HepG2 (cell line): Measurements from ENCODE around the gene NISCH. TPM values are rescaled to one million over a fixed set of nuclear protein-coding genes. Genes with fewer than 3 reads are reported as not detected.

Source experiments
- ATAC-seq: fragments of 200-7000 bp; cut with Tn5 transposase; 3 replicates; pipeline ENCODE4 v1.9.1; 2020; ENCODE audit warnings: mild to moderate bottlenecking, moderate library complexity
- BruUV-seq: library from RNA; stranded (reverse); fragments of 400-500 nt; replicated peaks from 2 replicates; lab custom pipeline; 2021; lab: Mats Ljungman, UMichigan
- CTCF ChIA-PET: fragments of 300-600 bp; formaldehyde crosslinking; extraction: SDS; loops from one replicate; lab custom pipeline; 2021; ENCODE audit warnings: low total read pairs, inconsistent platforms, low intra/inter-chr PET ratio; lab: Yijun Ruan, JAX
- POLR2A ChIA-PET: fragments of 350-600 bp; sonication (Branson Sonifier 250); formaldehyde crosslinking; loops from one replicate; lab custom pipeline; 2020; ENCODE audit warnings: antibody characterized with exemption, inconsistent platforms; lab: Yijun Ruan, JAX
- DNase-seq: peaks from one replicate; pipeline ENCODE4 v3.0.0-alpha.2; 2015; ENCODE audit warnings: low spot score
- FAIRE-seq: peaks from 3 replicates; lab custom pipeline; 2011; peaks lifted over from hg19 to GRCh38; lab: Jason Lieb, UNC
- H2AFZ ChIP-seq: one replicate; pipeline ENCODE4 v1.6.1; 2011; ENCODE audit warnings: low read length, inconsistent platforms
- H3K27ac ChIP-seq: fragments of 300-600 bp; 3 replicates; pipeline ENCODE4 v1.8.0; 2011; ENCODE audit warnings: mixed run types, mild to moderate bottlenecking, mixed read lengths, low read length, inconsistent platforms; ENCODE audit not compliant: insufficient read depth; ENCODE audit errors: extremely low read length
- H3K27me3 ChIP-seq, 2 experiments: fragments of 200-600 bp in 1 of 2; 2 replicates in 1 of 2; 3 replicates in 1 of 2; pipeline versions ENCODE4 v1.6.0 to v1.8.0; 2011; ENCODE audit warnings: low read length in 2 of 2, mild to moderate bottlenecking in 2 of 2, moderate library complexity in 2 of 2, inconsistent platforms in 1 of 2; ENCODE audit not compliant: insufficient read depth in 2 of 2, control insufficient read depth in 1 of 2
- H3K36me3 ChIP-seq, 2 experiments: fragments of 200-600 bp in 1 of 2; replicated peaks in 1 of 2; 2 replicates in 1 of 2; 3 replicates in 1 of 2; pipeline versions ENCODE4 v1.5.1 to v1.8.0; 2011; ENCODE audit warnings: low read length in 2 of 2, inconsistent platforms in 1 of 2; ENCODE audit not compliant: insufficient read depth in 2 of 2, control insufficient read depth in 1 of 2
- H3K4me1 ChIP-seq: 2 replicates; pipeline ENCODE4 v1.5.1; 2012; ENCODE audit warnings: low read length, inconsistent platforms; ENCODE audit not compliant: insufficient read depth
- H3K4me2 ChIP-seq: 2 replicates; pipeline ENCODE4 v1.6.0; 2011; ENCODE audit warnings: low read depth, low read length, inconsistent platforms
- H3K4me3 ChIP-seq, 3 experiments: fragments of 200-600 bp in 1 of 3; sonication (generic), shearing (Covaris generic) in 1 of 3; replicated peaks in 1 of 3; 2 replicates each; pipeline ENCODE4 v1.5.1; 2011 to 2016; ENCODE audit warnings: low read length in 3 of 3, inconsistent platforms in 2 of 3, low read depth in 2 of 3, mild to moderate bottlenecking in 2 of 3, control low read depth in 1 of 3, mixed read lengths in 1 of 3; ENCODE audit not compliant: insufficient read depth in 1 of 3
- H3K79me2 ChIP-seq: one replicate; pipeline ENCODE4 v1.6.1; 2011; ENCODE audit warnings: low read length, inconsistent platforms; ENCODE audit not compliant: insufficient read depth
- H3K9ac ChIP-seq: 2 replicates; pipeline ENCODE4 v1.6.0; 2011; ENCODE audit warnings: mild to moderate bottlenecking, low read depth, low read length, inconsistent platforms; ENCODE audit not compliant: insufficient read depth
- H3K9me3 ChIP-seq: 2 replicates; pipeline ENCODE4 v1.5.1; 2012; ENCODE audit warnings: mild to moderate bottlenecking, low read length
- H4K20me1 ChIP-seq: 2 replicates; pipeline ENCODE4 v1.6.0; 2011; ENCODE audit warnings: inconsistent platforms, mild to moderate bottlenecking, low read length, moderate library complexity; ENCODE audit not compliant: insufficient read depth
- CREB1 ChIP-seq, 2 experiments: fragments of 450-650 bp in 1 of 2; IDR thresholded peaks; 2 replicates each; pipeline ENCODE4 v1.6.1; 2016 to 2017; ENCODE audit warnings: control low read depth in 1 of 2, mild to moderate bottlenecking in 1 of 2, missing compliant biosample characterization in 1 of 2, missing genetic modification characterization in 1 of 2
- CTCF ChIP-seq: sonication (generic); formaldehyde crosslinking; IDR thresholded peaks from 2 replicates; pipeline ENCODE4 v1.5.0; 2020; ENCODE audit warnings: mild to moderate bottlenecking, missing genetic modification reagents, moderate library complexity
- GATAD1 ChIP-seq: IDR thresholded peaks from 2 replicates; pipeline ENCODE4 v1.6.1; 2016; ENCODE audit warnings: missing genetic modification reagents, missing compliant biosample characterization
- KDM2A ChIP-seq: sonication (generic); formaldehyde crosslinking; IDR thresholded peaks from 2 replicates; pipeline ENCODE4 v1.4.0; 2020; ENCODE audit warnings: low read depth, missing genetic modification reagents, borderline replicate concordance
- KLF11 ChIP-seq: IDR thresholded peaks from 2 replicates; pipeline ENCODE4 v1.6.1; 2016; ENCODE audit warnings: missing compliant biosample characterization
- KLF13 ChIP-seq: sonication (generic); formaldehyde crosslinking; IDR thresholded peaks from 2 replicates; pipeline ENCODE4 v1.4.0; 2020; ENCODE audit warnings: mild to moderate bottlenecking, missing genetic modification reagents
- MAFG ChIP-seq: sonication (generic); formaldehyde crosslinking; IDR thresholded peaks from 2 replicates; pipeline ENCODE4 v1.5.1; 2020; ENCODE audit warnings: mild to moderate bottlenecking, missing genetic modification reagents
- NBN ChIP-seq: fragments of 450-650 bp; conservative IDR thresholded peaks from 2 replicates; pipeline ENCODE4 v1.6.1; 2017
- ZNF317 ChIP-seq: sonication (generic); formaldehyde crosslinking; IDR thresholded peaks from 2 replicates; pipeline ENCODE4 v1.5.0; 2020; ENCODE audit warnings: mild to moderate bottlenecking, missing genetic modification reagents
- ZNF720 ChIP-seq: sonication (generic); formaldehyde crosslinking; IDR thresholded peaks from 2 replicates; pipeline ENCODE4 v1.4.0; 2020; ENCODE audit warnings: missing genetic modification reagents
- WGBS: methylation state at CpG from one replicate; pipeline ENCODE4 v1.1.6; 2017; ENCODE audit warnings: low lambda C conversion rate; 5-methylcytosine and 5-hydroxymethylcytosine counted together
- in situ Hi-C: cut with HindIII; loops from 2 replicates; pipeline ENCODE4 v1.10.0; 2017; ENCODE audit warnings: low pct_unique_long_range_greater_than_20kb; ENCODE audit not compliant: extremely low pct_ligation_motif_present
- intact Hi-C: fragments of 100-400 bp; cut with micrococcal nuclease; formaldehyde crosslinking; loops from one replicate; pipeline ENCODE4 v1.10.0; 2022; ENCODE audit not compliant: unreplicated experiment
- polyA plus RNA-seq, 8 experiments: library from polyadenylated mRNA; depleted of rRNA in 3 of 8; stranded (reverse) in 7 of 8; unstranded in 1 of 8; fragments of >200 nt; fragmentation: Illumina TruSeq in 4 of 8; extraction: Trizol in 4 of 8; gene quantifications; 2 replicates each; pipeline versions ENCODE4 v1.2.1 to v1.2.3, GENCODE V29; 2011 to 2016; ENCODE audit warnings: low read depth in 4 of 8, missing spikeins in 1 of 8, mixed read lengths in 1 of 8; ENCODE audit not compliant: insufficient read depth in 1 of 8
- total RNA-seq, 5 experiments: library from RNA; depleted of rRNA; stranded (reverse); fragments of >200 nt; fragmentation: Illumina TruSeq; extraction: Trizol; gene quantifications; 2 replicates each; pipeline ENCODE4 v1.2.3, GENCODE V29; 2016; ENCODE audit warnings: low read depth in 1 of 5
- TF ChIP-seq, protein P1 (sequence below): sonication (generic); formaldehyde crosslinking; IDR thresholded peaks from 2 replicates; pipeline ENCODE4 v1.5.0; 2020; ENCODE audit warnings: mild to moderate bottlenecking, missing genetic modification reagents, borderline replicate concordance
- TF ChIP-seq, protein P2 (sequence below): sonication (generic); formaldehyde crosslinking; IDR thresholded peaks from 2 replicates; pipeline ENCODE4 v1.5.1; 2020; ENCODE audit warnings: missing genetic modification reagents, mild to moderate bottlenecking, borderline replicate concordance

NISCH gene
- total and polyA plus RNA-seq, 2 of the 13 experiments (the other 11 are each of a cell fraction or from before 2014, with no cell fraction given): 27.0 to 47.6 TPM

DNA sequence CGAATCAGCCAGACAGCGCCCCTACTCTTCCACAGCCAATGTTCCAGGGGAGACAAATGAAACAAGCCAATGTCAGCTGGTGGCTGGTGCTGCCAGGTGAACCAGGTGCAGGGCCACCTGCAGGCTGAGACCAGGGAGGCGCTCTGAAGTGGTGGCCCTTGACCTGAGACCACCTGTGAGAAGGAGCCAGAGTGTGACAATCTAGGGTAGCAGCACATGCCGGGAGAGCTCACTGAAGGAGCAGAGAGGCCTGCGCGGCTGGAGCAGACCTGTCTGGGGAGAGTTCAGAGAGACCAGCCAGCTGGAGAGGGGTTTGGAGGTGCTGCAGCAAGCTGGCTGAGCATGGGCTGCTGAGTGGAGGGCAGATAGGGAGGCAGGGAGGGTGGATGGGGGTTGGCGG is 39.0 kb downstream of the NISCH start:
- TF ChIP-seq CTCF (CRISPR knock-in tag) (0 out of 2 replicates have a peak, but pooled peaks have one; percentile 6), CREB1 (IDR thresholded peaks at IDR 0.05) (no peak), CREB1 (CRISPR knock-in tag; IDR thresholded peaks at IDR 0.05) (no peak)
- Histone ChIP-seq H3K4me3 (no peak overlapping the region), H3K79me2 (no peaks in the 10 kb centered on the region), H3K9ac (no peak overlapping the region), H3K36me3 (peaks cover 11 to 20% of the 10 kb centered on the region in 2 experiments), H3K9me3 (no peaks in the 10 kb centered on the region), H3K4me2 (no peak overlapping the region), H2AFZ (no peak overlapping the region), H3K27me3 (peaks cover 7 to 19% of the 10 kb centered on the region in 2 experiments; a peak in 3 of 5 replicates), H3K4me1 (peaks cover 23% of the 10 kb centered on the region), H3K27ac (no peak overlapping the region), H4K20me1 (no peaks in the 10 kb centered on the region; the same call in 1 of the 2 replicates)
- no peak for FAIRE-seq
- in situ Hi-C loops (no loop called here), intact Hi-C loops (no loop called here)
- WGBS: 82% methylated on average over 6 of the region's 7 CpGs
- DNase-seq: no peak
- POLR2A ChIA-PET: no interaction called here
- CTCF ChIA-PET: no interaction called here
- BruUV-seq: no TSS peak
- peak; percentile 1; the same call in 2 of the 3 replicates for ATAC-seq

- BruUV-seq: no TSS peak
- H3K9me3 ChIP-seq: no peaks in the 10 kb centered on the region
- no peak within 1 kb of the TSS for H2AFZ ChIP-seq
- H3K36me3 ChIP-seq: peaks cover 5 to 14% of the 10 kb centered on the region in 2 experiments
- peaks cover 8 to 21% of the 10 kb centered on the region in 2 experiments; a peak in 4 of 5 replicates for H3K27me3 ChIP-seq
- in situ Hi-C loops (no loop called here), intact Hi-C loops (no loop called here)
- ChIA-PET CTCF (no interaction called here), POLR2A (interaction anchor here (0.9 to 1.5 kb wide), 2 partner anchors 37 to 211 kb away, joined by 3 to 5 read pairs; partner anchors contain the start of genes GLT8D1 and SPCS1)
- H3K4me1 ChIP-seq: peaks cover 23% of the 10 kb centered on the region
- ATAC-seq (peak; percentile 2; the same call in 2 of the 3 replicates), DNase-seq (no peak), FAIRE-seq (no peak)
- peak within 1 kb of the TSS in 1 of 3 experiments; percentile 56; a peak in 3 of 6 replicates for H3K4me3 ChIP-seq
- H3K27ac ChIP-seq: no peak within 1 kb of the TSS
- no peaks in the 10 kb centered on the region for H3K79me2 ChIP-seq
- no peaks in the 10 kb centered on the region; the same call in 1 of the 2 replicates for H4K20me1 ChIP-seq
- peak within 1 kb of the TSS; percentile 44; the same call in 1 of the 2 replicates for H3K9ac ChIP-seq
- peak within 1 kb of the TSS; percentile 77 for H3K4me2 ChIP-seq
- WGBS: 73% methylated on average over 12 of the region's 25 CpGs
- TF ChIP-seq, protein P1, sequence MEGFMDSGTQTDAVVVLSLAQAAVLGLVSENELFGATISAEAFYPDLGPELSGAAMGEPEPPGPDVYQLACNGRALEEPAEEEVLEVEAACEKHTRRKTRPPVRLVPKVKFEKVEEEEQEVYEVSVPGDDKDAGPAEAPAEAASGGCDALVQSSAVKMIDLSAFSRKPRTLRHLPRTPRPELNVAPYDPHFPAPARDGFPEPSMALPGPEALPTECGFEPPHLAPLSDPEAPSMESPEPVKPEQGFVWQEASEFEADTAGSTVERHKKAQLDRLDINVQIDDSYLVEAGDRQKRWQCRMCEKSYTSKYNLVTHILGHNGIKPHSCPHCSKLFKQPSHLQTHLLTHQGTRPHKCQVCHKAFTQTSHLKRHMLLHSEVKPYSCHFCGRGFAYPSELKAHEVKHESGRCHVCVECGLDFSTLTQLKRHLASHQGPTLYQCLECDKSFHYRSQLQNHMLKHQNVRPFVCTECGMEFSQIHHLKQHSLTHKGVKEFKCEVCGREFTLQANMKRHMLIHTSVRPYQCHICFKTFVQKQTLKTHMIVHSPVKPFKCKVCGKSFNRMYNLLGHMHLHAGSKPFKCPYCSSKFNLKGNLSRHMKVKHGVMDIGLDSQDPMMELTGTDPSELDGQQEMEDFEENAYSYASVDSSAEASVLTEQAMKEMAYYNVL (CRISPR knock-in tag): no peak
- no peak for TF ChIP-seq MAFG (CRISPR knock-in tag)
- TF ChIP-seq ZNF317: no peak
- TF ChIP-seq KLF11 (CRISPR knock-in tag): no peak
- TF ChIP-seq ZNF720 (CRISPR knock-in tag): no peak
- no peak for TF ChIP-seq GATAD1
- TF ChIP-seq KDM2A (CRISPR knock-in tag): no peak
- TF ChIP-seq, protein P2, sequence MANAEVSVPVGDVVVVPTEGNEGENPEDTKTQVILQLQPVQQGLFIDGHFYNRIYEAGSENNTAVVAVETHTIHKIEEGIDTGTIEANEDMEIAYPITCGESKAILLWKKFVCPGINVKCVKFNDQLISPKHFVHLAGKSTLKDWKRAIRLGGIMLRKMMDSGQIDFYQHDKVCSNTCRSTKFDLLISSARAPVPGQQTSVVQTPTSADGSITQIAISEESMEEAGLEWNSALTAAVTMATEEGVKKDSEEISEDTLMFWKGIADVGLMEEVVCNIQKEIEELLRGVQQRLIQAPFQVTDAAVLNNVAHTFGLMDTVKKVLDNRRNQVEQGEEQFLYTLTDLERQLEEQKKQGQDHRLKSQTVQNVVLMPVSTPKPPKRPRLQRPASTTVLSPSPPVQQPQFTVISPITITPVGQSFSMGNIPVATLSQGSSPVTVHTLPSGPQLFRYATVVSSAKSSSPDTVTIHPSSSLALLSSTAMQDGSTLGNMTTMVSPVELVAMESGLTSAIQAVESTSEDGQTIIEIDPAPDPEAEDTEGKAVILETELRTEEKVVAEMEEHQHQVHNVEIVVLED: no peak
- TF ChIP-seq NBN: no peak
- no peak for TF ChIP-seq KLF13 (CRISPR knock-in tag)
Measured at GRCh38 chr3:52494886-52495495, 39.6 kb downstream of the NISCH start, which contains the start of gene STAB1. Gene STAB1, plus strand, starts transcription at chr3:52495338. Its CDS starts 76 bp downstream, at chr3:52495414.
